ENCODE measurements around the gene FIZ1.

DNA sequence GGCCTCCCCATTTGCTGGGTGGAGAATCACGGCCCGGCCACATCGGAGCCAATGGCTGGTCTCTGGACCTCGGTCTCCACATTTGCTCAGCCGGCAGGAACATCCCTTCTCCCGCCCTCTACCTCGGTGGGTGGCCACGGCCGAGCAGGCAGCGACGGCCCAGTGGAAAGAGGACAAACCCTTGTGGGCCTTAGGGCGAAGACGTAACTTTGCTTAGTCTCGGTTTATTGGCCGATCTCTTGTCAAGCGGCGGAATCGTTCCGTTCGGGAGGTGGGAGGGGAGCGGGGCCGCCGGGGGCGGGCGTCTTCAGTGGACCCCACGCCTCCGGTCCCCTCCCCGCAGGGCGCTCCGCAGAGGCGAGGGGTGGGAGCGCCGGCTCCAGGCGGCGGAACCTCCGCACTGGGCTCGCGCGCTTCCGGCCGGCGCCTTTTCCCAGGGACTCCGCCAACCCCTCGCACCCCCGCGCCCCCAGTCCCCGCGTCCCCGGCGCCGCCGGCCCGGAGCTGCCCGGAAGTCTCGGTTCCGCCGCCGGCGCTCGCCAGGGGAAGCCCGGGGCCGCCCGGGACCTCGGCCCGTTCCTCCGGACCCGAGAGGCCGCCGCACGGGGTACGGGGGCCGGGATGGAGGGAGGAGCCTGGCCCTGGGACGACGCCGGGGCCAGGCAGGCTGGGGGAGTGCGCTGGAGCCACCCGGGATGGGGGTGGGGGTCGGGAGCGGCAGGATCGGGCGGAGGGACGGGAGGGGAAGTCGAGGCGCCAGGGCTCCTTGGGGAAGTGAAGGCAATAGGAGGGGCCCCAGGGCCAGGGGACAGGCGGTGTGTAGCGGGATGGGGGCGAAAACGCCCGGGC is 41.5 kb upstream of the FIZ1 start, which contains the start of gene ZNF580:
- TF ChIP-seq SMC3 (conservative IDR thresholded peaks at IDR 0.05; ENCODE audit: poor library complexity) (no peak), EP300 (conservative IDR thresholded peaks at IDR 0.05; ENCODE audit: poor library complexity, severe bottlenecking) (no peak), MXI1 (conservative IDR thresholded peaks at IDR 0.05; ENCODE audit: poor library complexity, severe bottlenecking) (no peak), RAD21 (conservative IDR thresholded peaks at IDR 0.05) (no peak), TAF1 (IDR thresholded peaks at IDR 0.05; ENCODE audit: low read depth) (no peak)
- TF ChIP-seq, protein P1, sequence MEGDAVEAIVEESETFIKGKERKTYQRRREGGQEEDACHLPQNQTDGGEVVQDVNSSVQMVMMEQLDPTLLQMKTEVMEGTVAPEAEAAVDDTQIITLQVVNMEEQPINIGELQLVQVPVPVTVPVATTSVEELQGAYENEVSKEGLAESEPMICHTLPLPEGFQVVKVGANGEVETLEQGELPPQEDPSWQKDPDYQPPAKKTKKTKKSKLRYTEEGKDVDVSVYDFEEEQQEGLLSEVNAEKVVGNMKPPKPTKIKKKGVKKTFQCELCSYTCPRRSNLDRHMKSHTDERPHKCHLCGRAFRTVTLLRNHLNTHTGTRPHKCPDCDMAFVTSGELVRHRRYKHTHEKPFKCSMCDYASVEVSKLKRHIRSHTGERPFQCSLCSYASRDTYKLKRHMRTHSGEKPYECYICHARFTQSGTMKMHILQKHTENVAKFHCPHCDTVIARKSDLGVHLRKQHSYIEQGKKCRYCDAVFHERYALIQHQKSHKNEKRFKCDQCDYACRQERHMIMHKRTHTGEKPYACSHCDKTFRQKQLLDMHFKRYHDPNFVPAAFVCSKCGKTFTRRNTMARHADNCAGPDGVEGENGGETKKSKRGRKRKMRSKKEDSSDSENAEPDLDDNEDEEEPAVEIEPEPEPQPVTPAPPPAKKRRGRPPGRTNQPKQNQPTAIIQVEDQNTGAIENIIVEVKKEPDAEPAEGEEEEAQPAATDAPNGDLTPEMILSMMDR (IDR thresholded peaks at IDR 0.05; ENCODE audit: poor library complexity, severe bottlenecking), result no peak
